Activated CD4-positive, alpha-beta T cell treated with anti-CD3 and anti-CD28 coated beads for 24 hours (primary cell): ENCODE results near the gene PPM1H.
"Not testable (repeated sequence)": the region's sequence is repeated elsewhere in the genome, so short reads cannot be mapped to it uniquely, and the experiment has no call there.

ENCODE experiments used
- DNase-seq, 2 donors: peaks; one replicate each; pipeline ENCODE4 v3.0.0-alpha.2; 2020; ENCODE audit warnings: low read depth in 2 of 2

The PPM1H gene

GRCh38 chr12:62947364-62947763 is 12.4 kb upstream of the PPM1H start:
- DNase-seq, result no peak

DNA sequence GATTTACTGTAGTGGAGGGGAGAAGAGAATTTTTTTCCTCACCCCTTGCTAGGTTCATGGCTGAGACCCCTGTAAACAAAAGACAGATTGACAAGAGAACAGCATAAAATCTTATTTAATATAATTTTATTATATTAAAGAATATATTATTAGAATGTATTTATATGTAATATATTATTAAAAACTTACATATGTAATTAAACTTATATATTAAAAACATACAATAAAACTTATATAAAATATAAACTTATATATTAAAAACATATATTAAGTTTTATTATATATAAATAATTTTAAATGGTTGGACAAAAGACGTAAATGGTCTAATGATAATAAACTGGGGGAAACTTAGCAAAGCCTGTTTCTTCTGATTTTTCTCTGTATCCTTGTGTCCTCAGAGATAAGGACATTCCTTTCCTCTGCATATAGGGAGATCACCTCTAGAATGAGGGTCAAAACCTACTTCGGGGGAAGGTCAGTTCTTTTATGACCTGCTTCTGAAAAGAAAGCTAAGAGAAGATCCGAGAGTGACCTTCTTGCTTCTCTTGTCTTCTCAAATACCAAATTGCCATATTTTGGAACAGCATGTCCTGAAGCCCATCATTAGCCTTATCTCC is 8.9 kb upstream of the PPM1H start:
- no peak for DNase-seq

DNA sequence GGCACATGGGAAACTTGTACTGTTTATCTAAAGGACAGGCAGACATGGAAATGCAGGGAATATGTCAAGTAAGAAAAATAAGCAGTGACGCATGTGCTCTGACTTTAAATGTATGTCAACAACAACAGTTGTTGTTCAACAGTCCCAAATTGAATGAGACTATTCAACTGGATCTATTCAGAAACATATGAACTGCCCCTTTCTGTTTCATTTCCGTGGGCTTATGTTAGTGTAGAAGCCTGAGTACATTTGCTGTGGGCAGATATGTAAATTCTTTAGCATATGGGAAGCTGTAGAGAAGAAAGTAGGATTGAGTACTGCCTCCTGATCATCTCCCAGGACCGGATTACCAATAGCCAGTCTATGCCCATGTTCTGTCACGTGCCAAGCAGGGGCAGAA is 7.4 kb upstream of the PPM1H start:
- not testable (repeated sequence) for DNase-seq

GRCh38 chr12:62934239-62934798 is 631 bp downstream of the PPM1H start:
- no peak for DNase-seq

DNA sequence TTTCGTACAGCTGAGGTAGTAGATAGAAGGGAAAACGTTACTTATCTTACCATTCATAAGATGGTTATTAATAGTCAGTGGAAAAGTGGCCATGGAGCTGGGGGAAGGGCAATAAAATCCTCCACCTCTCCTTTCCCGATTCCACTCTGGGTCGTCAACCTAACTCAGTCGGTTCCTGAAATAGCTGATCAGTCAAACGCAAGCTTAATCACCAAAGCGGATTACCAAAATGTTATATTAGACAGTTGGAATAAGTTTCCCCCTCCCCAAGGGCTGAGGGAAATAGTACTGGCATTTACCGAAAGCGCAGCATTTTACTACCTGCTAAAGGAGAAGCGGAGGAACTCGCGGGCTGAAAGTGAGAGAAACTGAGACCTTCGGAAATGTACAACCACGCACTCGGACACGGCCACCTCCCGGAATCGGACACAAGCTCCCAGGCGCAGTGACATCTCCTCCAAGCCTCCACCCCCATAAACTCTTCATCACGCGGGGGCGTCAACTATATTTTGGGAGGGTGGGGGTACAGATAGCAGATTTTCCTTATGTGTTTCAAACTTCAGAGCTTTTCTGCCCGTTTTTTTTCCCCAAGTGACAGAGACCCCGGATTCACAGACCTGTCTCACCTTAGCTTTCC is 1.2 kb downstream of the PPM1H start:
- no peak for DNase-seq

DNA sequence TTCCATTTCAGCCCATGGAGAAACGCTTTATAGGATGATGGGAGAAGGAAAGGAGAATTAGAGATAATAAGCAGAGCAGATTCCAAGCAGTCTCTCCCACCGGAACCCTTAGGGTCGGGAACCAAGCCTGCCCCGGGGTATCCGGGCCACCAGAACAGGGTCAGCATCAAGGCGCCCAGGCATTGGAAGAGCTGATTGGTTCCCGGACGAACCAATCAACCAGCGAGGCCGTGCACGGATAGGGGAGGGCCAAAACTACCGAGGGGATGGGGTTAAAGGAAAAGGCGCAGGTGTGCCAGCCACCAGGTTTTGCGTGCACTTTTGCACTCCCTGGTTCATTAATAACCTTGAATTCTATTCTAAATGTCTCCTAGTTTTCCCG is 1.7 kb downstream of the PPM1H start:
- DNase-seq, result no peak

- DNase-seq, result no peak
Observed at GRCh38 chr12:62931477-62931876, 3.5 kb downstream of the PPM1H start.

DNA sequence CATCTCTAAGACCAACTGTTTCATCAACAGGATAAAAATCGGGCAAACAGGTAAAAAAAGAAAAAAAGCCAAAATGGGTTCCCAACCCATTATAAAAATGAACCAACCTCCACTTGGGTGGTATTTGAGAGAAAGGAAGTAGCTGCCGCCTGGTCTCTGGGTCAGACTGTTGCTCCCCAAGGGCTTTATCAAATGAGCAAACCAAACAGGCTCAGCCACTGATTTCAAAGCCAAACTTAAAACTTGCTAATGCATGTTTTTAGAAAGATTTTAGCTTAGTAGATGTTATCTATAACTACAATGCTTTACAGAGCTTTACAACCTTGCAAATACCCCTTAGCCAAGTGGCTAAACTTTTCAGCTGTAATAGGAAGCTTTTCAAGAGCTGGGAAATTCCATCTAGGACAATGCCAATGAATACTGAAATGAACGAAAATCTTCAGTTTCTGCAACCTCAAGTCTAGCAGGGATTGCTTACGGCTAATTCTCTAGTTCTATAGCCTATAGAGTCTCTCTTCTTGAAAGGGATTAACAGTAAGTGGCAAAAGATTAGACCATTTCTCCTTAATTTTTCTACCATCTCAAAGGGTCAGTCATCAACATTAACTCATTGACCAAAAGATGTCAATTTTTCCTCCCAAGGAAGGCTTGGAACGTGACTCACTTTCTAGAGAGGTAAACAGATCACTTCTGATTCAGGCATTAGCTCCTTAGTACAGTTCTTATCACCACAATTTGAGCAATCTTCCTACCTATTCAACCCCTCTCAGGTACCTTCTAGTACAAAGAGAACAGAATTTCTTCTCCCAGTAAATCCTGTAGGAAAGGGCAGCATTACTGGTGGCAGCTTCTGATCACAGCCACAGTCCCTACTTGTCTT is 4.2 kb downstream of the PPM1H start:
- no peak for DNase-seq

DNA sequence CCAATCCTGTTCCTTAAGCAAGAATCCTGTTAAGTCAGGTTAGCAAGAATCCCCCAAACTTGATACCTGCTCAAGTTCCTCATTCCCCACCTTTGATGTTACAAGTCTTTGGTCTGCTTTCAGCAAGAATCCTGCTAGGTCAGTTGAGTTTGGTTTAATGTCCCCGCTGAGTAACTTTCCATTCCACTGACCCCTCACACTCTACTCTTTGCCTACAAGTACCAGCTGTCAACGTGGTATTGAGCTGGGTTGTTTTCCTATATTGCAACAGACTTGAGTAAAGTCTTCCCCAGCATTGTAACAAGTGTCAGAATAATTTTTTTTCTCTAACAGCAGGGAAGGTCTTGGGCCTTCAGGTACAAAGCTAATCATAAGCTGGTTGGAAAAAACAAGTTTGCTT is 6.3 kb downstream of the PPM1H start:
- no peak for DNase-seq

DNA sequence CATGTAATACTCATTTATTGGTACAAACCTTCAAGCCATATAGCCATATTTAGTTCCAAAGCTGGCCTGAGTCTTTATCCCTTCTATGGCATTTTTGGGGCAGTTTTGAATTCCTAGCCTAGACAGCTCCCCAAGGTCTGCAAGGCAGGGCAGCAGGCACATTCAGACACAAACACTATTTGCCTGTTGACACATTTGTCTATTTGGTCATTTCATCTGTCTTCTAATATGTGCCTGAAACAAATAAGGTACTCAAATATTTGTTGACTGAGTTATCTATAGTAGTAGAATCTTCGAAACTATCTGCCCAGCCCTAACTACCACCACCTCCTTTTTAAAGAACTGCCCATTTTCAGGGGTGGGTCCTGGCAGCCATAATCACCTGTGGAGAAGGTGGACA is 9.3 kb downstream of the PPM1H start:
- no peak for DNase-seq

GRCh38 chr12:62924084-62924483 is 10.9 kb downstream of the PPM1H start:
- DNase-seq, result no peak

DNA sequence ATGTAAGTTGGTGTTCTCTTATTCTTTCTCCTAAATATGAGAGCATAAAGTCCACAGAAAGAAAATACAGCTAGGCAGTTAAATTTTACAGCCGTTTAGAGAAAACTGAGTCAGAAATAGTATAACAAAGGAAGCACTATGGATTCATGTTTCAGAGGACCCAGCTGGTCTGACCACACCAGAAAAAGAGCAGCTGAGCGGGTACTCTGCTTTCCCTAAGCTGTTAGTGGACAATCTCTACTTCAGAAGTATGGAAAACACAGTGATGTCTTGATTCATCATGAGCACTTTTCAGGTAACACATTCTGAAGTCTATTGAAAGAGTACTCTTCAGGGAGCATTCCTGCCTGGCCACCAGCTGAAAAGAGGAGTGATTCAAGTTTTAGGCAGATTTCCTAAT is 12.4 kb downstream of the PPM1H start:
- DNase-seq, result no peak

- no peak for DNase-seq
Observed at GRCh38 chr12:62919838-62920237, 15.1 kb downstream of the PPM1H start.

GRCh38 chr12:62917926-62918325 is 17.0 kb downstream of the PPM1H start:
- no peak for DNase-seq

- no peak for DNase-seq
Observed at GRCh38 chr12:62916632-62917425, 18.1 kb downstream of the PPM1H start.

- no peak for DNase-seq
Observed at GRCh38 chr12:62915204-62915529, 19.8 kb downstream of the PPM1H start.

- DNase-seq, result no peak
Observed at GRCh38 chr12:62914443-62915203, 20.3 kb downstream of the PPM1H start.

DNA sequence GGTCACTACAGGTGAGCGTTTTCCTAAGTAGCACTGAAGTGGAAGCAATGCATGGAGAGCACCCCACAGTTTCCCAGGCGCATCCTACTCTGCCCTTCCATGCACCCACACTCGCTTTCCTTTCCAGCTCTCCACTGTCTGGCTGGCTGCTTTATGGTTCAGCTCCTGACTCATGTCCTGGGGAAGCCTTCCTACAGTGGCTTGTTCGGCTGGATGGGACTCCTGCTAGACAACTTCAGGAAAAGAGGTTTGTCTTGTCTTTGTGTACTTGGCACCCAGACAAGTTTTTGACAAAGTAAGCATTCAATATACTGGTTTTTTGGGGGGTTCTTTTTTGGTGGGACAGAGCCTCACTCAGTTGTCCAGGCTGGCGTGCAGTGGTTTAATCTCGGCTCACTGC is 21.6 kb downstream of the PPM1H start:
- DNase-seq, result no peak

- DNase-seq, result no peak
Observed at GRCh38 chr12:62912644-62913043, 22.3 kb downstream of the PPM1H start.

- no peak for DNase-seq
Observed at GRCh38 chr12:62911286-62911685, 23.7 kb downstream of the PPM1H start.

- DNase-seq, result no peak
Observed at GRCh38 chr12:62910549-62911169, 24.3 kb downstream of the PPM1H start.
